AG04450 (cell line): ENCODE data around the gene PPAN. TPM values are rescaled to one million over a fixed set of nuclear protein-coding genes. Genes with fewer than 3 reads are reported as not detected.

Experiments
- CTCF ChIA-PET: fragments of 300-600, 350-600 bp; formaldehyde crosslinking; extraction: SDS; loops from one replicate; lab custom pipeline; 2022; ENCODE audit warnings: antibody characterized with exemption, inconsistent platforms; lab: Charles Lee
- POLR2A ChIA-PET: fragments of 350-600 bp; formaldehyde crosslinking; extraction: SDS; loops from one replicate; lab custom pipeline; 2021; ENCODE audit warnings: antibody characterized with exemption, inconsistent platforms; lab: Yijun Ruan, JAX
- DNase-seq: peaks from one replicate; pipeline ENCODE4 v3.0.0-alpha.2; 2011; ENCODE audit warnings: low read depth, low spot score
- H3K27ac ChIP-seq: one replicate; pipeline ENCODE4 v1.5.1; 2012; ENCODE audit warnings: low read depth, low read length, control low read depth
- H3K27me3 ChIP-seq: one replicate; pipeline ENCODE4 v1.6.0; 2012; ENCODE audit warnings: low read length; ENCODE audit not compliant: control insufficient read depth, insufficient read depth
- H3K4me3 ChIP-seq: 2 replicates; pipeline ENCODE4 v1.5.1; 2011; ENCODE audit warnings: mild to moderate bottlenecking, low read depth, low read length, control low read depth
- H3K9me3 ChIP-seq: 2 replicates; pipeline ENCODE4 v1.5.1; 2012; ENCODE audit warnings: low read length; ENCODE audit not compliant: control insufficient read depth, insufficient read depth
- CTCF ChIP-seq: IDR thresholded peaks from 2 replicates; pipeline ENCODE4 v1.5.1; 2011; ENCODE audit warnings: low read depth, low read length, control low read depth, inconsistent platforms
- polyA plus RNA-seq: library from polyadenylated mRNA; depleted of rRNA; stranded (reverse); fragments of >200 nt; gene quantifications from 2 replicates; pipeline ENCODE4 v1.2.3, GENCODE V29; 2011

Gene PPAN
- polyA plus RNA-seq, 1 experiment = 11.5 TPM

- no peak for DNase-seq
- POLR2A ChIA-PET = interaction anchor here (0.6 to 0.7 kb wide), 2 partner anchors 8 to 12 kb away, joined by 4 read pairs; no protein-coding TSS in a partner anchor
Measured at GRCh38 chr19:10104130-10104513, 2.0 kb upstream of the PPAN start.

GRCh38 chr19:10104665-10105508 lies 1.3 kb upstream of the PPAN start:
- DNase-seq = no peak
- ChIA-PET CTCF (interaction anchor here (0.6 to 0.8 kb wide), 4 partner anchors 16 to 284 kb away, joined by 3 to 6 read pairs (median 4); no protein-coding TSS in a partner anchor), POLR2A (interaction anchor here (2.1 kb wide), 1 partner anchor 10 kb away, joined by 19 read pairs; no protein-coding TSS in a partner anchor)
- Histone ChIP-seq H3K27ac (no peak overlapping the region), H3K4me3 (no peak overlapping the region), H3K9me3 (no peaks in the 10 kb centered on the region; the same call in 1 of the 2 replicates), H3K27me3 (no peaks in the 10 kb centered on the region)
- no peak for TF ChIP-seq CTCF

More at GRCh38 chr19:10104130-10104513, 2.0 kb upstream of the PPAN start:
- CTCF ChIA-PET = interaction anchor here (0.6 to 0.8 kb wide), 4 partner anchors 16 to 285 kb away, joined by 3 to 6 read pairs (median 4); no protein-coding TSS in a partner anchor
- no peak overlapping the region for H3K4me3 ChIP-seq
- no peaks in the 10 kb centered on the region for H3K9me3 ChIP-seq
- TF ChIP-seq CTCF = no peak
- H3K27ac ChIP-seq = no peak overlapping the region
- no peaks in the 10 kb centered on the region for H3K27me3 ChIP-seq

- H3K27ac ChIP-seq = no peak overlapping the region
- DNase-seq = no peak
Measured at GRCh38 chr19:10105509-10106099, 558 bp upstream of the PPAN start.

GRCh38 chr19:10107254-10107653 lies 1.1 kb downstream of the PPAN start:
- ChIA-PET CTCF (no interaction called here), POLR2A (interaction anchor here (1.6 to 1.8 kb wide), 3 partner anchors 10 to 12 kb away, joined by 5 to 10 read pairs (median 6); no protein-coding TSS in a partner anchor)
- H3K9me3 ChIP-seq = no peaks in the 10 kb centered on the region; the same call in 1 of the 2 replicates
- no peaks in the 10 kb centered on the region for H3K27me3 ChIP-seq
- no peak for TF ChIP-seq CTCF
- H3K4me3 ChIP-seq = peak overlapping the region; percentile 90
- no peak overlapping the region for H3K27ac ChIP-seq
- no peak for DNase-seq

More at GRCh38 chr19:10105509-10106099, 558 bp upstream of the PPAN start:
- H3K9me3 ChIP-seq = no peaks in the 10 kb centered on the region; the same call in 1 of the 2 replicates
- ChIA-PET POLR2A (interaction anchor here (1.2 to 2.1 kb wide), 6 partner anchors 9 to 17 kb away, joined by 3 to 19 read pairs (median 8); no protein-coding TSS in a partner anchor), CTCF (interaction anchor here (0.9 to 1.2 kb wide), 2 partner anchors 8 to 144 kb away, joined by 4 to 7 read pairs; no protein-coding TSS in a partner anchor)
- no peaks in the 10 kb centered on the region for H3K27me3 ChIP-seq
- H3K4me3 ChIP-seq = 0 out of 2 replicates have a peak overlapping the region, but pooled peaks have one; percentile 5
- TF ChIP-seq CTCF = no peak
